B cell (primary cell): ENCODE measurements around the gene MICALL1.

Experiments
- CTCF ChIP-seq: fragments of 200-600 bp; IDR thresholded peaks from one replicate; pipeline ENCODE4 v1.8.0; 2022; ENCODE audit warnings: antibody characterized with exemption, mild to moderate bottlenecking
- EZH2 ChIP-seq: IDR thresholded peaks from 2 replicates; pipeline ENCODE4 v1.6.1; 2012; ENCODE audit warnings: borderline replicate concordance, low read depth, mild to moderate bottlenecking, moderate library complexity, low read length; ENCODE audit not compliant: insufficient read depth, poor library complexity, severe bottlenecking

- TF ChIP-seq CTCF: no peak
- no peak for TF ChIP-seq EZH2
Observed at GRCh38 chr22:37925767-37926166, 19.7 kb downstream of the MICALL1 start.
